ENCODE data around the gene C1QTNF12.
"Not testable (repeated sequence)": the region's sequence is repeated elsewhere in the genome, so short reads cannot be mapped to it uniquely, and the experiment has no call there.

C1QTNF12 gene

GRCh38 chr1:1259540-1259939 is 13.0 kb upstream of the C1QTNF12 start:
- DNase-seq (ENCODE audit: low read depth): no peak

- DNase-seq (ENCODE audit: low read depth): no peak
These were observed 12.6 kb upstream of the C1QTNF12 start for GRCh38 chr1:1259119-1259488.

- DNase-seq (ENCODE audit: low read depth): no peak
These were observed 10.7 kb upstream of the C1QTNF12 start for GRCh38 chr1:1256956-1257871.

GRCh38 chr1:1255611-1256010 is 9.1 kb upstream of the C1QTNF12 start:
- DNase-seq (ENCODE audit: low read depth): no peak

GRCh38 chr1:1255078-1255477 is 8.6 kb upstream of the C1QTNF12 start:
- DNase-seq (ENCODE audit: low read depth): no peak

GRCh38 chr1:1254667-1254998 is 8.1 kb upstream of the C1QTNF12 start:
- DNase-seq (ENCODE audit: low read depth): no peak

- no peak for DNase-seq (ENCODE audit: low read depth)
These were observed 7.6 kb upstream of the C1QTNF12 start for GRCh38 chr1:1253972-1254666.

- DNase-seq (ENCODE audit: low read depth): no peak
These were observed 6.8 kb upstream of the C1QTNF12 start for GRCh38 chr1:1253314-1253713.

- peak; percentile 71 for DNase-seq (ENCODE audit: low read depth)
These were observed 4.3 kb upstream of the C1QTNF12 start for GRCh38 chr1:1250786-1251284.

- not testable (repeated sequence) for DNase-seq (ENCODE audit: low read depth)
These were observed 1.7 kb upstream of the C1QTNF12 start for GRCh38 chr1:1248009-1248913.

- no peak for DNase-seq (ENCODE audit: low read depth)
These were observed 905 bp upstream of the C1QTNF12 start for GRCh38 chr1:1247341-1247913.

- DNase-seq (ENCODE audit: low read depth): no peak
These were observed 525 bp downstream of the C1QTNF12 start for GRCh38 chr1:1245817-1246576.

GRCh38 chr1:1245178-1245816 is 1.2 kb downstream of the C1QTNF12 start:
- DNase-seq (ENCODE audit: low read depth): no peak

GRCh38 chr1:1244192-1244811 is 2.2 kb downstream of the C1QTNF12 start:
- DNase-seq (ENCODE audit: low read depth): no peak

- DNase-seq (ENCODE audit: low read depth): no peak
These were observed 2.7 kb downstream of the C1QTNF12 start for GRCh38 chr1:1243807-1244191.

- no peak for DNase-seq (ENCODE audit: low read depth)
These were observed 3.3 kb downstream of the C1QTNF12 start for GRCh38 chr1:1243266-1243660.

- DNase-seq (ENCODE audit: low read depth): no peak
These were observed 3.9 kb downstream of the C1QTNF12 start for GRCh38 chr1:1242461-1243265.

- DNase-seq (ENCODE audit: low read depth): no peak
These were observed 4.8 kb downstream of the C1QTNF12 start for GRCh38 chr1:1241588-1242219.

All from stimulated activated CD8-positive, alpha-beta memory T cell treated with anti-CD3 and anti-CD28 coated beads, Interleukin-4, amount 100 ng/mL, for 24 hours (primary cell).